GM12878 (cell line): Measurements from ENCODE around the gene TCEA2. TPM values are rescaled to one million over a fixed set of nuclear protein-coding genes. Genes with fewer than 3 reads are reported as not detected.

Experiments
- ATAC-seq: fragments of 200-7000 bp; cut with Tn5 transposase; 3 replicates; pipeline ENCODE4 v1.9.1; 2020; ENCODE audit warnings: mild to moderate bottlenecking, moderate library complexity
- BruUV-seq: library from RNA; stranded (reverse); fragments of 400-500 nt; replicated peaks from 2 replicates; lab custom pipeline; 2021; lab: Mats Ljungman, UMichigan
- CTCF ChIA-PET: fragments of 300-600 bp; sonication (Branson Sonifier 250); formaldehyde crosslinking; extraction: SDS; loops from one replicate; lab custom pipeline; 2021; ENCODE audit warnings: inconsistent platforms; lab: Yijun Ruan, JAX
- POLR2A ChIA-PET: fragments of 350-600 bp; formaldehyde crosslinking; extraction: SDS; loops from one replicate; lab custom pipeline; 2021; ENCODE audit warnings: inconsistent platforms; lab: Charles Lee
- RAD21 ChIA-PET: fragments of 300-600 bp; sonication (Branson Sonifier 250); formaldehyde crosslinking; loops from one replicate; lab custom pipeline; 2023; ENCODE audit warnings: antibody characterized with exemption; ENCODE audit not compliant: unreplicated experiment; lab: Charles Lee
- SMC1A ChIA-PET: fragments of 300-600 bp; sonication (Branson Sonifier 250); formaldehyde crosslinking; loops from one replicate; lab custom pipeline; 2023; ENCODE audit not compliant: unreplicated experiment, uncharacterized antibody; lab: Charles Lee
- DNase-seq: peaks from one replicate; pipeline ENCODE4 v3.0.0-alpha.2; 2011; ENCODE audit warnings: low read depth, low spot score
- FAIRE-seq: peaks from 3 replicates; lab custom pipeline; 2011; peaks lifted over from hg19 to GRCh38; lab: Jason Lieb, UNC
- H2AFZ ChIP-seq: 2 replicates; pipeline ENCODE4 v1.6.0; 2011; ENCODE audit warnings: low read depth, low read length, control low read depth; ENCODE audit not compliant: control insufficient read depth
- H3K27ac ChIP-seq: 2 replicates; pipeline ENCODE4 v1.5.1; 2011; ENCODE audit warnings: control low read depth; ENCODE audit not compliant: control insufficient read depth, insufficient read depth
- H3K27me3 ChIP-seq, 2 experiments: replicated peaks in 1 of 2; 2 replicates each; pipeline versions ENCODE4 v1.6.0 to v1.6.1; 2011; ENCODE audit warnings: low read length in 1 of 2; ENCODE audit not compliant: control insufficient read depth in 2 of 2, insufficient read depth in 2 of 2
- H3K36me3 ChIP-seq, 2 experiments: 2 replicates each; pipeline ENCODE4 v1.5.1; 2011; ENCODE audit warnings: low read length in 1 of 2; ENCODE audit not compliant: control insufficient read depth in 2 of 2, insufficient read depth in 2 of 2
- H3K4me1 ChIP-seq: 2 replicates; pipeline ENCODE4 v1.6.1; 2011; ENCODE audit warnings: mild to moderate bottlenecking, low read length, moderate library complexity, mixed read lengths; ENCODE audit not compliant: control insufficient read depth, insufficient read depth
- H3K4me2 ChIP-seq: 2 replicates; pipeline ENCODE4 v1.6.0; 2011; ENCODE audit warnings: control low read depth; ENCODE audit not compliant: control insufficient read depth, insufficient read depth
- H3K4me3 ChIP-seq: fragments of 200-600 bp; sonication (generic); 2 replicates; pipeline ENCODE4 v1.5.1; 2016
- H3K79me2 ChIP-seq: 2 replicates; pipeline ENCODE4 v1.6.0; 2011; ENCODE audit warnings: low read length; ENCODE audit not compliant: control insufficient read depth, insufficient read depth
- H3K9ac ChIP-seq: 2 replicates; pipeline ENCODE4 v1.8.0; 2011; ENCODE audit warnings: low read length, control low read depth, mixed read lengths; ENCODE audit not compliant: control insufficient read depth, insufficient read depth
- H3K9me3 ChIP-seq: replicated peaks from 3 replicates; pipeline ENCODE4 v1.5.1; 2011; ENCODE audit warnings: mild to moderate bottlenecking, low read length; ENCODE audit not compliant: control insufficient read depth, insufficient read depth
- H4K20me1 ChIP-seq: 2 replicates; pipeline ENCODE4 v1.6.0; 2011; ENCODE audit not compliant: control insufficient read depth, insufficient read depth
- BACH1 ChIP-seq: fragments of 450-650 bp; IDR thresholded peaks from 2 replicates; pipeline ENCODE4 v1.6.1; 2017; ENCODE audit warnings: mild to moderate bottlenecking, borderline replicate concordance
- BCL11A ChIP-seq: IDR thresholded peaks from 2 replicates; pipeline ENCODE4 v1.6.1; 2011; ENCODE audit warnings: low read depth, low read length
- FOXK2 ChIP-seq: fragments of 450-650 bp; IDR thresholded peaks from 2 replicates; pipeline ENCODE4 v1.6.1; 2017; ENCODE audit warnings: mild to moderate bottlenecking, moderate library complexity
- LARP7 ChIP-seq: fragments of 450-650 bp; IDR thresholded peaks from 2 replicates; pipeline ENCODE4 v1.6.1; 2017; ENCODE audit warnings: mild to moderate bottlenecking
- NFYB ChIP-seq: IDR thresholded peaks from 2 replicates; pipeline ENCODE4 v1.6.1; 2011; ENCODE audit warnings: low read depth, mild to moderate bottlenecking, low read length, improper control_type of control experiment, moderate library complexity; ENCODE audit not compliant: insufficient read depth
- PAX5 ChIP-seq: IDR thresholded peaks from 2 replicates; pipeline ENCODE4 v1.6.1; 2011; ENCODE audit warnings: low read depth, low read length, borderline replicate concordance
- PAX8 ChIP-seq: fragments of 450-650 bp; IDR thresholded peaks from 2 replicates; pipeline ENCODE4 v1.6.1; 2017; ENCODE audit warnings: mild to moderate bottlenecking, moderate library complexity
- RFX5 ChIP-seq: IDR thresholded peaks from 2 replicates; pipeline ENCODE4 v1.6.1; 2011; ENCODE audit warnings: low read depth, low read length, improper control_type of control experiment
- ZZZ3 ChIP-seq: IDR thresholded peaks from 2 replicates; pipeline ENCODE4 v1.6.1; 2011; ENCODE audit warnings: low read depth; ENCODE audit not compliant: control insufficient read depth, insufficient read length
- WGBS: methylation state at CpG from one replicate; pipeline ENCODE4 v1.1.6; 2016; ENCODE audit warnings: low lambda C conversion rate; ENCODE audit not compliant: insufficient replicate concordance, insufficient coverage; ENCODE audit errors: missing lambda C conversion rate; 5-methylcytosine and 5-hydroxymethylcytosine counted together
- in situ Hi-C: fragments of 300-500 bp; cut with MboI; formaldehyde crosslinking; loops from 9 replicates; pipeline ENCODE4 v1.14.3; 2018; ENCODE audit warnings: mixed read lengths
- intact Hi-C: fragments of 100-400 bp; cut with micrococcal nuclease; formaldehyde crosslinking; loops from one replicate; pipeline ENCODE4 v1.14.2; 2022; ENCODE audit not compliant: unreplicated experiment
- polyA plus RNA-seq, 11 experiments: library from polyadenylated mRNA; depleted of rRNA in 4 of 11; unstranded in 6 of 11; stranded (reverse) in 5 of 11; fragments of >200 nt; fragmentation: Nextera tagmentation in 4 of 11; fragmentation: Illumina TruSeq in 1 of 11; extraction: Ambion mirVana in 4 of 11; extraction: Trizol in 1 of 11; gene quantifications; 1 replicate in 1 of 11; 2 replicates in 10 of 11; pipeline versions ENCODE4 v1.2.1 to v1.2.3, GENCODE V29; 2011 to 2016; ENCODE audit warnings: inconsistent platforms in 2 of 11, missing spikeins in 2 of 11, low read depth in 1 of 11
- total RNA-seq, 4 experiments: library from RNA; depleted of rRNA in 3 of 4; stranded (reverse); fragments of >200 nt in 3 of 4; fragmentation: Illumina TruSeq in 1 of 4; extraction: Trizol in 1 of 4; gene quantifications; 2 replicates each; pipeline versions ENCODE4 v1.2.1 to v1.2.3, GENCODE V29; 2013 to 2021
- TF ChIP-seq, protein P1 (sequence below): IDR thresholded peaks from 2 replicates; pipeline ENCODE4 v1.6.1; 2011; ENCODE audit warnings: low read depth, low read length, improper control_type of control experiment, borderline replicate concordance
- TF ChIP-seq, protein P2 (sequence below): IDR thresholded peaks from 2 replicates; pipeline ENCODE4 v1.6.1; 2011; ENCODE audit warnings: mild to moderate bottlenecking, low read depth, low read length, moderate library complexity; ENCODE audit not compliant: insufficient replicate concordance
- TF ChIP-seq, protein P3 (sequence below): IDR thresholded peaks from 2 replicates; pipeline ENCODE4 v1.6.1; 2011; ENCODE audit warnings: borderline replicate concordance, low read depth, mild to moderate bottlenecking, moderate library complexity, mixed read lengths, low read length; ENCODE audit not compliant: insufficient read depth; ENCODE audit errors: extremely low read length
- TF ChIP-seq, protein P4 (sequence below): fragments of 450-650 bp; IDR thresholded peaks from 2 replicates; pipeline ENCODE4 v1.6.1; 2017; ENCODE audit warnings: mild to moderate bottlenecking

The TCEA2 gene
- total and polyA plus RNA-seq, 10 of the 15 experiments (the other 5 are each of a cell fraction or from before 2014, with no cell fraction given), result 3.4 to 42.5 (median 13.3) TPM

DNA sequence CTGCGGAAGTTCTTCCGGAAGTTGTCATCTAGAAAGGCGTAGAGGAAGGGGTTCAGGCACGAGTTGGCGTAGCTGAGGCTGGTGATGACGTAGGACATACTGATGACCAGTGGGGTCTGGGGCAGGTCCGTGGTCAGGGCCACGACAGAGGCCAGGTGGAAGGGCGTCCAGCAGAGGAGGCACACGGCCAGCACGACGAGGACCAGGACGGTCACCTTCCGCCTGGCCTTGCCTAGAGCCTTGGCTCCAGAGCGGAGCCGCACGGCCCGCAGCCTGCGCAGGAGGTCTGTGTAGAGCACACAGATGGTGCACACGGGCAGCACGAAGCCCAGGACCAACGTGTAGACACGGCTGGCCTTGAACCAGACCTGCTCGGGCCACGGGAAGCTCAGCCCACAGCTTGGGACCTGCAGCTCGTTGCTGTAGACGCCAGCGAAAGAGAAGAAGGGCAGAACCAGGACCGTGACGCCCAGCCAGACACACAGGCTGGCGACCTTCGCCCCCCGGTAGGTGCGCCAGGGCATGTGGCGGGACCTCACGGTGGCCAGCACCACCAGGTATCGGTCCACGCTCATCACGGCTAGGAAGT, 42.9 kb downstream of the TCEA2 start:
- FAIRE-seq (no peak), DNase-seq (no peak), ATAC-seq (no peak)
- Histone ChIP-seq H3K4me2 (no peak overlapping the region), H2AFZ (no peak overlapping the region), H3K9ac (no peak overlapping the region), H4K20me1 (no peaks in the 10 kb centered on the region), H3K9me3 (no peaks in the 10 kb centered on the region), H3K79me2 (no peaks in the 10 kb centered on the region), H3K27me3 (peaks cover 4 to 9% of the 10 kb centered on the region in 2 experiments; a peak in 3 of 4 replicates), H3K27ac (no peak overlapping the region), H3K36me3 (no peaks in the 10 kb centered on the region), H3K4me3 (no peak overlapping the region), H3K4me1 (no peaks in the 10 kb centered on the region; the same call in 1 of the 2 replicates)
- WGBS, result 61% methylated on average over 39 of the region's 39 CpGs
- TF ChIP-seq LARP7 (no peak), NFYB (no peak), ZZZ3 (no peak), RFX5 (no peak), BCL11A (no peak), PAX5 (no peak), BACH1 (no peak), PAX8 (no peak), FOXK2 (no peak)
- TF ChIP-seq, protein P1, sequence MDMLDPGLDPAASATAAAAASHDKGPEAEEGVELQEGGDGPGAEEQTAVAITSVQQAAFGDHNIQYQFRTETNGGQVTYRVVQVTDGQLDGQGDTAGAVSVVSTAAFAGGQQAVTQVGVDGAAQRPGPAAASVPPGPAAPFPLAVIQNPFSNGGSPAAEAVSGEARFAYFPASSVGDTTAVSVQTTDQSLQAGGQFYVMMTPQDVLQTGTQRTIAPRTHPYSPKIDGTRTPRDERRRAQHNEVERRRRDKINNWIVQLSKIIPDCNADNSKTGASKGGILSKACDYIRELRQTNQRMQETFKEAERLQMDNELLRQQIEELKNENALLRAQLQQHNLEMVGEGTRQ, result no peak
- TF ChIP-seq, protein P2, sequence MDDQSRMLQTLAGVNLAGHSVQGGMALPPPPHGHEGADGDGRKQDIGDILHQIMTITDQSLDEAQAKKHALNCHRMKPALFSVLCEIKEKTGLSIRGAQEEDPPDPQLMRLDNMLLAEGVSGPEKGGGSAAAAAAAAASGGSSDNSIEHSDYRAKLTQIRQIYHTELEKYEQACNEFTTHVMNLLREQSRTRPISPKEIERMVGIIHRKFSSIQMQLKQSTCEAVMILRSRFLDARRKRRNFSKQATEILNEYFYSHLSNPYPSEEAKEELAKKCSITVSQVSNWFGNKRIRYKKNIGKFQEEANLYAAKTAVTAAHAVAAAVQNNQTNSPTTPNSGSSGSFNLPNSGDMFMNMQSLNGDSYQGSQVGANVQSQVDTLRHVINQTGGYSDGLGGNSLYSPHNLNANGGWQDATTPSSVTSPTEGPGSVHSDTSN, result no peak
- TF ChIP-seq, protein P3, sequence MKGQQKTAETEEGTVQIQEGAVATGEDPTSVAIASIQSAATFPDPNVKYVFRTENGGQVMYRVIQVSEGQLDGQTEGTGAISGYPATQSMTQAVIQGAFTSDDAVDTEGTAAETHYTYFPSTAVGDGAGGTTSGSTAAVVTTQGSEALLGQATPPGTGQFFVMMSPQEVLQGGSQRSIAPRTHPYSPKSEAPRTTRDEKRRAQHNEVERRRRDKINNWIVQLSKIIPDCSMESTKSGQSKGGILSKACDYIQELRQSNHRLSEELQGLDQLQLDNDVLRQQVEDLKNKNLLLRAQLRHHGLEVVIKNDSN, result no peak
- TF ChIP-seq, protein P4, sequence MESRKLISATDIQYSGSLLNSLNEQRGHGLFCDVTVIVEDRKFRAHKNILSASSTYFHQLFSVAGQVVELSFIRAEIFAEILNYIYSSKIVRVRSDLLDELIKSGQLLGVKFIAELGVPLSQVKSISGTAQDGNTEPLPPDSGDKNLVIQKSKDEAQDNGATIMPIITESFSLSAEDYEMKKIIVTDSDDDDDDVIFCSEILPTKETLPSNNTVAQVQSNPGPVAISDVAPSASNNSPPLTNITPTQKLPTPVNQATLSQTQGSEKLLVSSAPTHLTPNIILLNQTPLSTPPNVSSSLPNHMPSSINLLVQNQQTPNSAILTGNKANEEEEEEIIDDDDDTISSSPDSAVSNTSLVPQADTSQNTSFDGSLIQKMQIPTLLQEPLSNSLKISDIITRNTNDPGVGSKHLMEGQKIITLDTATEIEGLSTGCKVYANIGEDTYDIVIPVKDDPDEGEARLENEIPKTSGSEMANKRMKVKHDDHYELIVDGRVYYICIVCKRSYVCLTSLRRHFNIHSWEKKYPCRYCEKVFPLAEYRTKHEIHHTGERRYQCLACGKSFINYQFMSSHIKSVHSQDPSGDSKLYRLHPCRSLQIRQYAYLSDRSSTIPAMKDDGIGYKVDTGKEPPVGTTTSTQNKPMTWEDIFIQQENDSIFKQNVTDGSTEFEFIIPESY, result no peak
- no TSS peak for BruUV-seq
- POLR2A ChIA-PET, result no interaction called here
- RAD21 ChIA-PET, result no interaction called here
- SMC1A ChIA-PET, result no interaction called here
- in situ Hi-C loops (no loop called here), intact Hi-C loops (no loop called here)
- CTCF ChIA-PET, result interaction anchor here (4.6 kb wide), 1 partner anchor 15 kb away, joined by 23 read pairs; no protein-coding TSS in a partner anchor
